Measurements from ENCODE around the gene TOLLIP. TPM values are rescaled to one million over a fixed set of nuclear protein-coding genes. Genes with fewer than 3 reads are reported as not detected.

TOLLIP gene
- total RNA-seq, 1 donor from 2014 or later = 67.5 TPM

GRCh38 chr11:1230456-1231395, 78.7 kb downstream of the TOLLIP start:
- H3K4me1 Mint-ChIP-seq (ENCODE audit: low read depth, unreplicated experiment) = no peaks in the 10 kb centered on the region
- H3K9me3 Mint-ChIP-seq (ENCODE audit: unreplicated experiment) = no peaks in the 10 kb centered on the region
- peaks cover 2% of the 10 kb centered on the region for H3K27me3 Mint-ChIP-seq (ENCODE audit: unreplicated experiment)

GRCh38 chr11:1230121-1230455, 79.3 kb downstream of the TOLLIP start:
- TF ChIP-seq, protein P1, sequence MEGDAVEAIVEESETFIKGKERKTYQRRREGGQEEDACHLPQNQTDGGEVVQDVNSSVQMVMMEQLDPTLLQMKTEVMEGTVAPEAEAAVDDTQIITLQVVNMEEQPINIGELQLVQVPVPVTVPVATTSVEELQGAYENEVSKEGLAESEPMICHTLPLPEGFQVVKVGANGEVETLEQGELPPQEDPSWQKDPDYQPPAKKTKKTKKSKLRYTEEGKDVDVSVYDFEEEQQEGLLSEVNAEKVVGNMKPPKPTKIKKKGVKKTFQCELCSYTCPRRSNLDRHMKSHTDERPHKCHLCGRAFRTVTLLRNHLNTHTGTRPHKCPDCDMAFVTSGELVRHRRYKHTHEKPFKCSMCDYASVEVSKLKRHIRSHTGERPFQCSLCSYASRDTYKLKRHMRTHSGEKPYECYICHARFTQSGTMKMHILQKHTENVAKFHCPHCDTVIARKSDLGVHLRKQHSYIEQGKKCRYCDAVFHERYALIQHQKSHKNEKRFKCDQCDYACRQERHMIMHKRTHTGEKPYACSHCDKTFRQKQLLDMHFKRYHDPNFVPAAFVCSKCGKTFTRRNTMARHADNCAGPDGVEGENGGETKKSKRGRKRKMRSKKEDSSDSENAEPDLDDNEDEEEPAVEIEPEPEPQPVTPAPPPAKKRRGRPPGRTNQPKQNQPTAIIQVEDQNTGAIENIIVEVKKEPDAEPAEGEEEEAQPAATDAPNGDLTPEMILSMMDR (IDR thresholded peaks at IDR 0.05; ENCODE audit: partially characterized antibody, unreplicated experiment) = no peak
- Mint-ChIP-seq H3K27ac (ENCODE audit: unreplicated experiment) (no peak overlapping the region), H3K36me3 (ENCODE audit: unreplicated experiment) (no peaks in the 10 kb centered on the region), H3K4me1 (ENCODE audit: low read depth, unreplicated experiment) (no peaks in the 10 kb centered on the region), H3K27me3 (ENCODE audit: unreplicated experiment) (no peaks in the 10 kb centered on the region), H3K4me3 (ENCODE audit: unreplicated experiment) (no peak overlapping the region), H3K9me3 (ENCODE audit: unreplicated experiment) (no peaks in the 10 kb centered on the region)
- DNase-seq = no peak

More at GRCh38 chr11:1230456-1231395, 78.7 kb downstream of the TOLLIP start:
- TF ChIP-seq, protein P1 (IDR thresholded peaks at IDR 0.05; ENCODE audit: partially characterized antibody, unreplicated experiment) = no peak
- DNase-seq = peak; percentile 31
- no peak overlapping the region for H3K4me3 Mint-ChIP-seq (ENCODE audit: unreplicated experiment)
- no peak overlapping the region for H3K27ac Mint-ChIP-seq (ENCODE audit: unreplicated experiment)
- H3K36me3 Mint-ChIP-seq (ENCODE audit: unreplicated experiment) = no peaks in the 10 kb centered on the region

DNA sequence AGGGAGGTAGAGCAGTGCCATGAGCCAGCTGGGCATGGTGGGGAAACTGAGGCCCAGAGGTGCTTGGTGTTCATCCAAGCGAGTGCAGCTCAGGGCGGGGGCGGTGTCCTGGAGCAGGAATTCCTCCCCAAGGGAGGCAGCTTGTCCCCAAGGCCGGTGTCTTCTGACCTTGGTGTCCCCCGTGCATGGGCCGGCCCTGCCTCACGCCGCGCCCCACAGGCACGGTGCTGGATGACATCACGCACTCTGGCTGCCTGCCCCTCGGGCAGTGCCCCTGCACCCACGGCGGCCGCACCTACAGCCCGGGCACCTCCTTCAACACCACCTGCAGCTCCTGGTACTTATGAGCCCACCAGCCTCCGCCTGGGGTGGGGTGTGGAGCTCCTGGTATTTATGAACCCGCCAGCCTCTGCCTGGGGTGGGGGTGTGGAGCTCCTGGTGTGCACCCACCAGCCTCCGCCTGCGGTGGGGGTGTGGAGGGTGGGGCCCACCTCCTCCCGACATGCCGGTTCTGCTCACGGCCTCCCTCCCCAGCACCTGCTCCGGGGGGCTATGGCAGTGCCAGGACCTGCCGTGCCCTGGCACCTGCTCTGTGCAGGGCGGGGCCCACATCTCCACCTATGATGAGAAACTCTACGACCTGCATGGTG, 79.8 kb downstream of the TOLLIP start:
- Mint-ChIP-seq H3K36me3 (ENCODE audit: unreplicated experiment) (no peaks in the 10 kb centered on the region), H3K4me1 (ENCODE audit: low read depth, unreplicated experiment) (no peaks in the 10 kb centered on the region), H3K27ac (ENCODE audit: unreplicated experiment) (no peak overlapping the region), H3K4me3 (ENCODE audit: unreplicated experiment) (no peak overlapping the region), H3K9me3 (ENCODE audit: unreplicated experiment) (no peaks in the 10 kb centered on the region), H3K27me3 (ENCODE audit: unreplicated experiment) (no peaks in the 10 kb centered on the region)
- TF ChIP-seq, protein P1 (IDR thresholded peaks at IDR 0.05; ENCODE audit: partially characterized antibody, unreplicated experiment) = no peak
- peak; percentile 14 for DNase-seq

- H3K27me3 Mint-ChIP-seq (ENCODE audit: unreplicated experiment) = no peaks in the 10 kb centered on the region
- peak; percentile 15 for DNase-seq
- H3K36me3 Mint-ChIP-seq (ENCODE audit: unreplicated experiment) = no peaks in the 10 kb centered on the region
- H3K4me1 Mint-ChIP-seq (ENCODE audit: low read depth, unreplicated experiment) = no peaks in the 10 kb centered on the region
- H3K27ac Mint-ChIP-seq (ENCODE audit: unreplicated experiment) = no peak overlapping the region
- TF ChIP-seq, protein P1 (IDR thresholded peaks at IDR 0.05; ENCODE audit: partially characterized antibody, unreplicated experiment) = no peak
- no peaks in the 10 kb centered on the region for H3K9me3 Mint-ChIP-seq (ENCODE audit: unreplicated experiment)
- no peak overlapping the region for H3K4me3 Mint-ChIP-seq (ENCODE audit: unreplicated experiment)
Measured at GRCh38 chr11:1228921-1229451, 80.4 kb downstream of the TOLLIP start.
